RWPE2 (cell line): ENCODE data around the gene MSH6.

Source experiments
- ATAC-seq: fragments of 200-7000 bp; cut with Tn5 transposase; 3 replicates; pipeline ENCODE4 v1.9.1; 2021; ENCODE audit warnings: low read depth
- DNase-seq: peaks from one replicate; pipeline ENCODE4 v3.0.0-alpha.2; 2020; ENCODE audit warnings: low spot score
- H3K27ac ChIP-seq: fragments of 450-650 bp; 2 replicates; pipeline ENCODE4 v1.5.1; 2017; ENCODE audit warnings: mild to moderate bottlenecking; ENCODE audit not compliant: poor library complexity, severe bottlenecking
- H3K27me3 ChIP-seq: fragments of 250-450 bp; sonication (Bioruptor Pico); 2 replicates; pipeline ENCODE4 v1.5.1; 2021; ENCODE audit warnings: mild to moderate bottlenecking, moderate library complexity; ENCODE audit not compliant: insufficient read depth, poor library complexity, severe bottlenecking
- H3K36me3 ChIP-seq: fragments of 250-450 bp; sonication (Bioruptor Pico); 2 replicates; pipeline ENCODE4 v1.5.1; 2020; ENCODE audit warnings: low read depth, mild to moderate bottlenecking, moderate library complexity
- H3K4me1 ChIP-seq: fragments of 250-450 bp; sonication (Bioruptor Pico); 2 replicates; pipeline ENCODE4 v1.5.1; 2021; ENCODE audit warnings: mild to moderate bottlenecking, moderate library complexity; ENCODE audit not compliant: insufficient read depth, poor library complexity, severe bottlenecking
- H3K4me3 ChIP-seq: fragments of 250-450 bp; sonication (Bioruptor Pico); 2 replicates; pipeline ENCODE4 v1.5.1; 2021; ENCODE audit warnings: mild to moderate bottlenecking, moderate library complexity; ENCODE audit not compliant: severe bottlenecking
- H3K9me3 ChIP-seq: fragments of 250-450 bp; sonication (Bioruptor Pico); 2 replicates; pipeline ENCODE4 v1.5.1; 2021; ENCODE audit warnings: mild to moderate bottlenecking, moderate library complexity; ENCODE audit not compliant: severe bottlenecking
- TF ChIP-seq, protein P1 (sequence below): fragments of 450-650 bp; IDR thresholded peaks from one replicate; pipeline ENCODE4 v1.5.1; 2017; ENCODE audit warnings: mild to moderate bottlenecking, moderate library complexity; ENCODE audit not compliant: poor library complexity, severe bottlenecking

MSH6 gene

DNA sequence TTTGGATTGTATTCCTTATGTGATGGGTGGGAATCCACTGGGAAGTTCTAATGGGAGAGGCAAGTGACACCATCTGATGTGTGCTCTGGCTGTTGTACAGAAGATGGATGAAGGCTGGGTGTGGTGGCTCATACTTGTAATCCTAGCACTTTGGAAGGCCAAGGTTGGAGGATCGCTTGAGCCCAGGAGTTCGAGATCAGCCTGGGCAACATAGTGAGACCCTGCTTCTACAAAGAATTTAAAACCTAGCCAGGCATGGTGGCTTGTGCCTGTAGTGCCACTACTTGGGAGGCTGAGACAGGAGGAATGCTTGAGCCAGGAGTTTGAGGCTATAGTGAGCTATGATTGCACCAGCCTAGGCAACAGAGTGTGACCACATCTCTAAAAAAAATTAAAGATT is 10.6 kb upstream of the MSH6 start:
- H3K27ac ChIP-seq = no peak overlapping the region
- no peak for ATAC-seq
- no peak for DNase-seq
- TF ChIP-seq, protein P1, sequence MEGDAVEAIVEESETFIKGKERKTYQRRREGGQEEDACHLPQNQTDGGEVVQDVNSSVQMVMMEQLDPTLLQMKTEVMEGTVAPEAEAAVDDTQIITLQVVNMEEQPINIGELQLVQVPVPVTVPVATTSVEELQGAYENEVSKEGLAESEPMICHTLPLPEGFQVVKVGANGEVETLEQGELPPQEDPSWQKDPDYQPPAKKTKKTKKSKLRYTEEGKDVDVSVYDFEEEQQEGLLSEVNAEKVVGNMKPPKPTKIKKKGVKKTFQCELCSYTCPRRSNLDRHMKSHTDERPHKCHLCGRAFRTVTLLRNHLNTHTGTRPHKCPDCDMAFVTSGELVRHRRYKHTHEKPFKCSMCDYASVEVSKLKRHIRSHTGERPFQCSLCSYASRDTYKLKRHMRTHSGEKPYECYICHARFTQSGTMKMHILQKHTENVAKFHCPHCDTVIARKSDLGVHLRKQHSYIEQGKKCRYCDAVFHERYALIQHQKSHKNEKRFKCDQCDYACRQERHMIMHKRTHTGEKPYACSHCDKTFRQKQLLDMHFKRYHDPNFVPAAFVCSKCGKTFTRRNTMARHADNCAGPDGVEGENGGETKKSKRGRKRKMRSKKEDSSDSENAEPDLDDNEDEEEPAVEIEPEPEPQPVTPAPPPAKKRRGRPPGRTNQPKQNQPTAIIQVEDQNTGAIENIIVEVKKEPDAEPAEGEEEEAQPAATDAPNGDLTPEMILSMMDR = no peak
- peaks cover 2% of the 10 kb centered on the region for H3K4me1 ChIP-seq
- no peaks in the 10 kb centered on the region for H3K27me3 ChIP-seq
- H3K9me3 ChIP-seq = no peaks in the 10 kb centered on the region
- H3K4me3 ChIP-seq = no peak overlapping the region
- H3K36me3 ChIP-seq = no peaks in the 10 kb centered on the region

DNA sequence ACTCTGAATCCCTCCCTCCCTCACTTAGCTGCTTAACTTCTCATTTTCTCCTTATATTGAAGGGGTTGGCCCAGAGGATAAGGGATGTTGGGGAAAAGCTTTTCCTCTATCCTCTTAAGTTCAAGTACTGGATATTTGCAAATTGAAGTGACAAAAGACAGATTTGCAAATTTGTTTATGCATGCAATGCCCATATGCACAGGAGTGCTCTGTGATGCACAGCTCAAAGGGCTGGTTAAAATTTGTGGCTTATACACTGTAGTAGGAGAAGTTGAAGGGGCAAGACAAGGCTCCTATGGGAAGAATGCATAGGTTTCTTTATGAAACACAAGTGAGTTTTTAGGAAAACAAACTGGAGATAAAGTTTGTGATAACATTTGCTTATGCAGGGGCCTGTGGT is 8.4 kb upstream of the MSH6 start:
- no peak overlapping the region for H3K27ac ChIP-seq
- H3K4me1 ChIP-seq = no peaks in the 10 kb centered on the region
- no peaks in the 10 kb centered on the region for H3K9me3 ChIP-seq
- ATAC-seq = no peak
- no peak overlapping the region for H3K4me3 ChIP-seq
- TF ChIP-seq, protein P1 = no peak
- no peak for DNase-seq
- H3K36me3 ChIP-seq = no peaks in the 10 kb centered on the region
- H3K27me3 ChIP-seq = no peaks in the 10 kb centered on the region

DNA sequence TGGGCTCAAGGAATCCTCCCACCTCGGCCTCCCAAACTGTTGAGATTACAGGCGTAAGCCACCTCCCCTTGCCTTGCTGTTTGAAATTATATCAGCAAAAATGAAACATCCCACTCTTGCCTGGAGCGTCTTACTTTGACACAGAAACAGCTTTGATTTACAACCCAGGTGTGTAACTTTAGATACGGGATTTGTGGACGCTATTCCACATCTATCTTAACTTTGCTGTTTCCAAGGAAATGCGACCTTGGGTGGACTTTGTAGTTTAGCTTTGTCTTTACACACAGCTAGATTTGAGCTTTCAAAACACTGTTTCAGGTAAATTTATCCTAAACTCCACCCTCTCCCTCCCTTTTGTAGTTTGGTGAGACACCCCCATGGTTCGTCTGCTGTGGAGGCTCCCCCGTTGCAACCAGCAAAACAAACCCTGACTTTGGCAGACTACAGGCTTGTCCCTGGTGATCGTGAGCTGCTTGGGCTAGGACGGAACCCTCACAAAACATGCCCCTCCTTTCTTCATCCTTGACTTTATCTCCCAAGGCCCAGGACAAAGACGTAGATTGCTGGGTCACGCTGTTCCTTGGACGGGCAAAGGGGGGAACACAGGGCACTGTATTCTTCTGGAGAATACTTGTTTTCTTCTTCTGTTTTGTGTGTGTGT is 5.5 kb upstream of the MSH6 start:
- DNase-seq (no peak), ATAC-seq (no peak)
- H3K4me3 ChIP-seq = no peak overlapping the region
- no peaks in the 10 kb centered on the region for H3K27me3 ChIP-seq
- H3K27ac ChIP-seq = no peak overlapping the region
- no peaks in the 10 kb centered on the region for H3K36me3 ChIP-seq
- TF ChIP-seq, protein P1 = no peak
- H3K9me3 ChIP-seq = no peaks in the 10 kb centered on the region
- H3K4me1 ChIP-seq = no peaks in the 10 kb centered on the region

DNA sequence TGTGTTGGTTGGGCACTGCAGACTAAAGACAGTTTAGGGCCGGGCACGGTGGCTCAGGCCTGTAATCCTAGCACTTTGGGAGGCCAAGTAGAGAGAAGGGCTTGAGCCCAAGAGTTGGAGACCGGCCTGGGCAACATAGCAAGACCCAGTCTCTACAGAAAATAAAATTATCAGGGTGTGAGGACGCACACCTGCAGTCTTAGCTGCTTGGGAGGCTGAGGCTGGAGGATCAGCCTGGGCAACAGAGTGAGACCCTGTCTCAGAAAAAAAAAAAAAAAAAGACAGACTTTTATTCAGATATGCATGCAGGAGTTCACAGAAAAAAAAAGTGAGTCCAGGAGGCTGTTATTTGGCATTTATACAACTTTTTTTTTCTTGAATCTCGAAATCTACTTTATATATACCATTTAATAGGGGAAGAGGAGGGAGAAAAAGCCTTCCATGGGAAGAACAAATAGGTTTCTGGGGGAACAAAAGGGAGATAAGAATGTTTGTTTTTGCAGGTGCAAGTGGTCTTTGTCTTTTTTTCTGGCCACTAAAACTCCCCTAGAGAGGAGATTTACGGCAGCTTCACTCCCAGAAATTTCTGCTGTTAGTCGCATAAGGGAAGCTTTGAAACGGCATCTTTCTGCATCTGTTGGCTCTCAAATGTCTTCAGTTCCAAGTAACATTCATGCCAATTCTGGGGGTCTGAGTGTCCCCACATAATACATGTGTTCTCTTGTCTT is 4.1 kb upstream of the MSH6 start:
- ATAC-seq = no peak
- no peaks in the 10 kb centered on the region for H3K36me3 ChIP-seq
- no peaks in the 10 kb centered on the region for H3K27me3 ChIP-seq
- no peak for DNase-seq
- no peaks in the 10 kb centered on the region for H3K9me3 ChIP-seq
- H3K27ac ChIP-seq = no peak overlapping the region
- H3K4me1 ChIP-seq = no peaks in the 10 kb centered on the region
- TF ChIP-seq, protein P1 = no peak
- no peak overlapping the region for H3K4me3 ChIP-seq

DNA sequence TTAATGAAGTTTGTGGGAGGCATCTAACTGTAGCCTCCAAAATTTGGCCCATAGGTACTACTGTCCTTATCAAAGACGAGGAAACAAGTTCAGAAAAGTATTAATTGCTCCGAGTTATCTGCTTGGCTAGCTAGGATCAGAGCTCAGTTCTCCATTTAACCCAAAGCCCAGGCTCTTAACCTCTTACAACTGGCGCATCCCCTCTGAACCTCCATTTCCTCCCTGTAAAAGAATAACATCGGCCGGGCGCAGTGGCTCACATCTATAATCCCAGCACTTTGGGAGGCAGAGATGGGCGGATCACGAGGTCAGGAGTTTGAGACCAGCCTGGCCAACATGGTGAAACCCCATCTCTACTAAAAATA is 3.5 kb upstream of the MSH6 start:
- H3K4me1 ChIP-seq = no peaks in the 10 kb centered on the region
- H3K4me3 ChIP-seq = no peak overlapping the region
- H3K27ac ChIP-seq = no peak overlapping the region
- no peak for ATAC-seq
- H3K36me3 ChIP-seq = peaks cover 2% of the 10 kb centered on the region
- no peaks in the 10 kb centered on the region for H3K9me3 ChIP-seq
- no peaks in the 10 kb centered on the region for H3K27me3 ChIP-seq
- DNase-seq = no peak
- TF ChIP-seq, protein P1 = no peak
